Testis (tissue), 2 donors: ENCODE data around the gene PAPSS2.

ENCODE experiments used
- CTCF ChIP-seq, 3 experiments: fragments of 450-650 bp in 2 of 3; fragments of 200-600 bp in 1 of 3; sonication (generic) in 1 of 3; IDR thresholded peaks; one replicate each; pipeline ENCODE4 v1.5.1; 2016 to 2019; ENCODE audit warnings: antibody characterized with exemption in 3 of 3, mild to moderate bottlenecking in 2 of 3, moderate library complexity in 1 of 3
- POLR2A ChIP-seq: fragments of 450-650 bp; IDR thresholded peaks from one replicate; pipeline ENCODE4 v1.6.1; 2017; ENCODE audit warnings: antibody characterized with exemption, mild to moderate bottlenecking, moderate library complexity

DNA sequence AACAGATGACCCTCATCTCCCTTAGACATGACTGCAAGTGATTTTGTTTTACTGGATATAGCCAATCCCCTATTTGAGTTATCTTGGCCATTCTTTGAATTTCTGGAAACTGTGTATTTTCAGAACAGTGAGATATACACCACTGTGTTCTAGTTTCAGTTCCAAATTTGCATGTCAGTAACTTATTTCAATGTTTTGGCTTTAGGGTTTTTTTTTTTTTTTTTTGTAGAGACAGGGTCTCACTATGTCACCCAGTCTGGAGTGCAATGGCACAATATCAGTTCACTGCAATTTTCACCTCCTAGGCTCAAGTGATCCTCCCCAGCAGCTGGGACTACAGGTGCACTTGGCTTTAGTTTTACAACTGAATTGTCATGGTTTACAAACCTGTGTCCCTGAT is 91.1 kb downstream of the PAPSS2 start:
- TF ChIP-seq CTCF (IDR thresholded peaks at IDR 0.05) (no peak), POLR2A (no peak)
